Measurements from ENCODE around the gene ZNF554.
"Not testable (repeated sequence)": the region's sequence is repeated elsewhere in the genome, so short reads cannot be mapped to it uniquely, and the experiment has no call there.

ZNF554 gene

DNA sequence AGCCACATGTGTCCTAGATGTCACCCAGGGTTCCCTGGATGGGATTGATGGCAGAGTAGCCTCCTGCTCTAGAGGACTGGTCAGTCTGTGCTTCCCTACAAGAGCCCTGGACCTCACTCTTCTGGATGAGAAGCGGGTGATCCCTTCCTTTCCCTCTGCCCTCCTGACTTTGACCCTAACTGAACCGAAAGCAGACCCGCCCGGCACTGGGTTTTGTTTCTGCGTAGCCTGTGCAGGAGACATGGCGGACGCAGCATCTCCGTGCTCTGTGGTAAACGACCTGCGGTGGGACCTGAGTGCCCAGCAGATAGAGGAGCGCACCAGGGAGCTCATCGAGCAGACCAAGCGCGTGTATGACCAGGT lies 29.5 kb upstream of the ZNF554 start:
- no peak for DNase-seq
- intact Hi-C loops (cut with DNase I), result no loop called here

DNA sequence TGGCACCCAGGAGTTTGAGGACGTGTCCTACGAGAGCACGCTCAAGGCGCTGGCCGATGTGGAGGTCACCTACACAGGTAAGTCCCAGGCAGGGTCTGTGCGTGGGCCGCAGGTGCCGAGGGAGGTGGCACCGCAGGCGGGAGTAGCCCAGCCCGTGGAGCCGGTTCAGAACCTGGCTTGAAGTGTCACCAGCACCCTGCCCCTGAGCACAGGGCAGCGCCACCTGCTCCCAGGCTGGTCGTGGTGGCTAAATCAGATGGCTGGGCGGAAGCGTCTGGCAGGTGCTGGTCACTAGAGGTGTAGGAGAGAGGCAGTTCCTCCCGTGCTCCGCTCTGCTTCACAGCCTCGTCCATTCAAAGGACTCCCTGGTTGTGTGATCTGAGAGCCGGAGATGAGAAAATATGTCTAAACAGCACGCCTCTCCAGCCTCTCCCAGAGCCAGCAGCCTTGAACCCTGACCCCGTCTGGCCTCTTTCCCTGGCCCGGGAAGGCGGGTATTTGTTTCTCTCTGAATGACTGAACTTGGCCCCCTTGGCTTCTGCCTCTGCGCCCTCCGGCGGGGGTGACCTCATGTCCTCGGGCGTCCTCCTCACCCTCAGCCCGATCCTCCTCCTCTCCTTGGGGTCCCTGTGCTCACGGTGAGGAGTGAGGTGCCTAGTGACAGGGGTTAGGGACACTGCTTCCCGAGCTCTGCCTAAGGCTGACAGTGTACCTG lies 29.0 kb upstream of the ZNF554 start:
- DNase-seq, result no peak
- intact Hi-C loops (cut with DNase I), result no loop called here

DNA sequence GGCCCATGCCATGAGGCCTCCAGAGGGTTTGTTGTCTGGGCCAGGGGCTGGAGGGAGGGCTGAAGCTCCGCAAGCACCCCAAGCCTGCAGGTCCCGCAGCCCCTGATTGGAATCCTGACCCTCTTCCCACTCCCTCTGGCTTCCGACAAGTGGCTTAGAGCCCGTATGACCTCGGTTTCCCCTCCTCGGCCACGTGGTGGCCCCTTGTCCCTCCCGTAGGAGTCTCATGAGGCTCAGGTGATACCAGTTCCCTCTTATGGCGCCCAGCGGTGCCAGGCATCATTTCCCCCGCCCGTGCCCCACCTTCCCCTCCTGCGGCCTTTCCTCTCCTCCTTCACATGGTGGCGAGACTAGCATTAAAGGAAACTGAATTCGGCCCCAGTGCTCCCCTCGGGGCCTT lies 28.2 kb upstream of the ZNF554 start:
- DNase-seq, result no peak
- intact Hi-C loops (cut with DNase I), result no loop called here

DNA sequence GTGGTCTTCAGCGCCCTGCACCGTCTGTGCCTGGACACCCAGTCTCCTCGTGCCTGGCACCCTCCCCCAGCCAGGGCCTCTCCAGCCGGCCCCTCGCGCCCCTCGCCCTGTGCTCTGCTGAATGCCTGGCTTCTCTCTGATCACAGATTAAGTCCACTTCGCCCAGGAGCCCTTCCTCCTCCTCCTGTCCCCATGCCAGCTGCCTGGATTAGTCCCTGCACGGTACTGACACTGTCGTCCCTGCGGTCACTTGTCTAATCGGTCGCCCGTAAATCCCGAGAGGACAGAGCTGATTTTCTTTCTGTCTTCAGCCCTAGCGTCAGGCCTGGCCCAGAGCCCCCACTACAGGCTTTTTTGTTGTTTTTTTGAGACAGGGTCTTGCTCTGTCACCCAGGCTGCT lies 27.8 kb upstream of the ZNF554 start:
- intact Hi-C loops (cut with DNase I), result no loop called here
- DNase-seq, result no peak

DNA sequence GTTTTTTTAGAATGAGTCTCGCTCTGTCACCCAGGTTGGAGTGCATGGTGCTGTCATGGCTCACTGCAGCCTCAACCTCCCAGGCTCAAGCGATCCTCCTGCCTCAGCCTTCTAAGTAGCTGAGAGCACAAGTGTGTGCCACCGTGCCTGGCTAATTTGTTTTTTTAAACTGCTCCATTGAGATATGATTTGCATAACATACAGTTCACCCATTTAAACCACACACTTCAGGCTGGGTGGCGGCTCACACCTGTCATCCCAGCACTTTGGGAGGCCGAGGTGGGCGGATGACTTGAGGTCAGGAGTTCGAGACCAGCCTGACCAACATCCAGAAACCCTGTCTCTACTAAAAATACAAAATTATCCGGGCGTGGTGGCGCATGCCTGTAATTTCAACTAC lies 27.0 kb upstream of the ZNF554 start:
- intact Hi-C loops (cut with DNase I); DNase-seq: not testable (repeated sequence)

DNA sequence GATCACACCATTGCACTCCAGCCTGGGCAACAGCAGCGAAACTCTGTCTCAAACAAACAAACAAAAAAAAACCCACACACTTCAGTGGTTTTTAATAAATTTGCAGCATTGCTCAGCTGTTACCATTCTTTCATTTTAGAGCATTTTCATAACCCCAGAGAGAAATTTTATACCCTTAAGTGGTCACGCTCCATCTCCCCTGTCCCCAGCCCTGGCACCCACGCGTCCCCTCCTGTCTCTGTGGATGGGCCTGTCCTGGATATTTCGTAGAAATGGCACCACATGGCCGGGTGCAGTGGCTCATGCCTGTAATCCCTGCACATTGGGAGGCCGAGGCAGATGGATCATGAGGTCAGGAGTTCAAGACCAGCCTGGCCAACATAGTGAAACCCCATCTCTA lies 26.5 kb upstream of the ZNF554 start:
- no peak for DNase-seq
- intact Hi-C loops (cut with DNase I), result no loop called here

DNA sequence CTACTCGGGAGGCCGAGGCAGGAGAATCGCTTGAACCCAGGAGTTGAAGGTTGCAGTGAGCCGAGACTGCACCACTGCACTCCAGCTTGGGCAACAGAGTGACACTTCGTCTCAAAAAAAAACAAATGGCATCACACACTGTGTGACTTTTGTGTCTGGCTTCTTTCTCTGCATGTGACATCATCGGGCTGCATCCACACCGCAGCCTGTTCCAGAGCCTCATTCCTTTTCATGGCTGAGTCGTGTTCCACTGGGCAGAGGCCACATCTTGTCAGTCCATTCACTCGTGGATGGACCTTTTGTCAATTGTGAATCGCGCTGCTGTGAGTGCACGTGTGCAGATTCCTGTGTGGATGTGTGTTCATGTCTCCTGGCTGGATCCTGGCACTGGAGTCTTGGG lies 26.1 kb upstream of the ZNF554 start:
- no peak for DNase-seq
- intact Hi-C loops (cut with DNase I), result no loop called here

DNA sequence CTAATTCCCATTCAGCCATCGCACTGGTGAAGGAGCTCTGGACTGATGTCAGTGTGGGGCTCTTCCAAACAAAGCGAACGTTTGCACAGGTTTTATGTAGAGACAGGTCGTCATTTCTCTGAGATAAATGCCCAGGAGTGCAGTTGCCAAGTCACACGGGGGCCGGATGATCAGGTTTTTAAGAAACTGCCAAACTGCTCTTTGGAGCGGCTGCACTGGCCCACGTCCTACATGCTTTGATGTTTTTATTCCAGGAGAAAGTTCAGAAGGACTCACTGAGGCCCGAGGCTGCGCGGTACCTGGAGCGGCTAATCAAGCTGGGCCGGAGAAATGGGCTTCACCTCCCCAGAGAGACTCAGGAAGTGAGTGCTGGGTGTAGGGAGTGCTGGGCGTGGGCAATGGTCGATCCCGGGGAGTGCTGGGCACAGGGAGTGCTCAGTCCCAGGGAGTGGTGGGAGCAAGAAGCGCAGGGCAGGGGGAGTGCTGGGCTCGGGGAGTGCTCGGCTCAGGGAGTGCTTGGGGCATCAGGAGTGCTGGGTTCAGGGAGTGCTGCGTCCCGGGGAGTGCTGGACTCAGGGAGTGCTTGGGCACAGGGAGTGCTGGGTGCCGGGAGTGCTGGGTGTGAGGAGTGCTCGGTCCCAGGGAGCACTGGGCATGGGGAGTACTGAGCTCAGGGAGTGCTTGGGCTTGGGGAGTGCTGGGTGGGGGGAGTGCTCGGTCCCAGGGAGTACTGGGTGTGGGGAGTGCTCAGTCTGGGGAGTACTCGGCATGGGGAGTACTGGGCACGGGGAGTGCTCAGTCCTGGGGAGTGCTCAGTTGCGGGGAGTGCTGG lies 23.6 kb upstream of the ZNF554 start:
- no peak for DNase-seq
- intact Hi-C loops (cut with DNase I), result no loop called here

DNA sequence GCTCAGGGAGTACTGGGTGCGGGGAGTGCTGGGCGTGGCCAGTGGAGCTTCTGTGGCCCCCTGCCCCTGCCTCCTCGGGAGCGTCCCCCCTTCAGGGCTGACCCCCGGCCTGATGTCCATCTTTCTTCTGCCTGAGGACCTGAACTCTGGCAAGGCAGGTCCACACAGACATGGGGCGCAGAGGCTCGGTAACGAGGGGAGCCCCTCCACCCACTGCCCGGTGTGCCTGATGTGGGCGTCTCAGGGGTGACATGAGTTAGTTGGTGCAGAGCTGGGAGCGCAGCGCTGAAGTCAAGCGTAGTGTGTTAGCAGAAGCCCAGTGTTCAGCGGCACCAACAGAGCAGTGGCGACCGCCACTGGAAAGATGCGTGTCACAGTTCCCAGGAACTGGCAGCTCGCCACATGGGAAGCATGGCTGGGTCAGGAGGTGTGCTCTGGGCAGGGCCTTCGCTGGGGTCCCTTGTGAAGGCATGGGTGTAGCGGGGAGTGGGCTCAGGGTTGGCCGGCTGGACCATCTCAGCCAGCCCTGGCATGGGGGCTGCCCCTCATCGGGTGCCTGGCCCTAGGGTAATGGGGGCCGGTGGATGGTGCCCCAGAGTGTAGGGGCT lies 22.9 kb upstream of the ZNF554 start:
- DNase-seq, result no peak
- intact Hi-C loops (cut with DNase I), result no loop called here

DNA sequence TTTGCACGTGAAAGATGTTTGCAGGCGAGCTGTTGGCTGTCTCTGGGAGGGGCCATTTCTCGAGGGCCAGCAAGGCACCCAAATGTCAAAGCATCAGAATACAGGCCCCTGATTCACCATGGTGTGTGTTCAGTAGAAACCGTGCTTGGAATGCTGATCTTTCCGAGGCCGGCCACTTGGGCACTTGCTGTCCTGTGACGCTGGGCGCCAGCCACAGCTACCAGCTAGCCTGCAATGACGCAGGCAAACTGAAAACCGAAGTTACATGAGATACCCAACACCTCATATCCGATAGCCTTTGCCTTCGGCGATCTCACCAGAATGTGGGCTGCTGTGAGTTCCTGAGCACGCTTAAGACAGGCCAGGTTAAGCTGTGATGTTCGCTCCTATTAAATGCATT lies 22.4 kb upstream of the ZNF554 start:
- intact Hi-C loops (cut with DNase I), result no loop called here
- DNase-seq, result no peak

DNA sequence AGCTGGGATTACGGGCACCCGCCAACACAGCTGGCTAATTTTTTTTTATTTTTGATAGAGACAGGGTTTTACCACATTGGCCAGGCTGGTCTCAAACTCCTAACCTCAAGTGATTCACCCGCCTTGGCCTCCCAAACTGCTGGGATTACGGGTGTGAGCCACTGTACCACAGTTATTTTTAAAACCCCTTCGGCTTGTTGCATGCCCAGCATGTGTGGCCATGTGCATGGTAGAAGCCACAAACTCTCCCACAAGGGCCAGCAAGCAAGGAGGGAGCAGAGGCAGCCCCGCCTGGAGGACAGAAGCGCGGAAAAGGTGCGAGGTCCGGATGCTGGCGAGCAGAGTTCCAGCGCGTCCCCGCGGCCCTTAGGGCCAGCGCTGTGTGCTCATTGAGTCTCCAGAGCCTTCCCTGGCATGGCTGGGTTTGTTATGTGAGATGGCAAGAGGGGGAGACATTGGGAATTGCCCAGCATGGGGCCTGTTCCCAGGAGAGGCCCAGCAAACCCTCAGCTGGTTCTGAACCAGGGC lies 21.4 kb upstream of the ZNF554 start:
- intact Hi-C loops (cut with DNase I), result no loop called here

DNA sequence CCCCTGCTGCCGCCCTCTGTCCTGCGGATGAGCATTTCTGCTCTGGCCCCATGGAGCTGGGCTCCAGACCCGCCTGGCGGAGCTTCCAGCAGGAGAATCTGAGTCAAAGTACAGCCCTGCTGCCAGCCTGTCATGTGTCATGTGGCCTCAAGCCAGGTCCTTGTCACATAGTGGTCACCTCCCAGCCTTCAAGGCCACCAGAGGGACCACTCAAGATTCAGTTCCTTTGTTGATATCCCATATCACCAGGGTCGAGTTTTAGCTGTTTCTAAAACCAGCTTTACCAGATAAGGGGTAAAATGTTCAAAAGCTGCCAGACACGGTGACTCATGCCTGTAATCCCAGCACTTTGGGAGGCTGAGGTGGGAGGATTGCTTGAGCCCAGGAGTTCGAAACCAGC lies 20.9 kb upstream of the ZNF554 start:
- intact Hi-C loops (cut with DNase I), result no loop called here
- DNase-seq, result peak in 1 of 10 donors; percentile 42

More for the DNA sequence above, 21.4 kb upstream of the ZNF554 start:
- DNase-seq, result no peak

DNA sequence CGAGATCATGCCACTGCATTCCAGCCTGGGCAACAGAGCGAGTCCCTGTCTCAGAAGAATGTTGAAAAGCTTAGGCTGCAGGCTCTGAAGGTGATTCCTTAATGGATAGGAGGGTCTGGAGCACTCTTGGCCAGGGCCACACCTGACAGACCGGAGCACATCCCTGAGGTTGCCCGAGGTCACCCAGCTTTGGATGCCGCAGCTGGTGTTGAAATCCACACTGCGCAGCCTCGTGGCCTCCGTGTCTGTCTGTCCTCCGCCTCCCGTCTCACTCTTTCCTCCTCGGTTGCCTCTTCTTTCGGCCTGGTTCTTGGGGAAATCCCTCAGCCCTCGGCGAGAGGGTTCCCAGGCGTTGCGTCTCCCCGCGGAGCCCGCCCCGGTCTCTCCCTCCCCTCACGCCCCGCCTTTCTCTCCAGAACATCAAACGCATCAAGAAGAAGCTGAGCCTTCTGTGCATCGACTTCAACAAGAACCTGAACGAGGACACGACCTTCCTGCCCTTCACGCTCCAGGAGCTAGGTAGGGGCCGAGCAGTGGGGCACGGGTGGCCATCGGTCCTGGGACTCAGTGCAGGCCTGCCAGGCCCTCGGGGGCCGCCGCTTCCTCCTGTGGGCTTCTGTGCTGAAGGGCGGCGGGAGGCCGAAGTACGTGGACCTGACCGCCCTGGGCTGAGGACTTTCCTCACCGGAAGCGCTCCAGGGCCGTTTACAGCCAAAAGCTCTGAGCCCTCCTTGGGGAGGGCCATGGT lies 20.2 kb upstream of the ZNF554 start:
- intact Hi-C loops (cut with DNase I), result no loop called here
- peak in 1 of 10 donors; percentile 64 for DNase-seq

DNA sequence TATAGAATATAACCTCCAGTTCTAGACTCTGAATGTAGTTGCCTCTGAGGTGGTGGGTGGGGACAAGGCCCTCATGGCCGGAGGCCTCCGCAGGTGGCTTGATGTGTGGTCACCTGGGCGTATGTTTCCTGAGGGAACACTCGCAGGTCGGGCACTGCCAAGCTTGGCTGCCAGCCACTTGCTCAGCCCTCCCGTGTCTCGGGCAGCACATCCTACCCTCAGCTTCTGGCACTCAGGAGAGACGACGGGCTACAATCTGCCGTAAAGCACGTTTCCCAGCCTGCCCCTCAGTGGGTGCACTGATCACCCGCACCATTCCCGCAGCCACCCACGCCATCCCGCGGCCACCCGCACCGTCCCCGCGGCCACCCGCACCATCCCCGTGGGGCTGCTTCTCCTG lies 19.2 kb upstream of the ZNF554 start:
- DNase-seq, result peak in 1 of 10 donors; percentile 65
- intact Hi-C loops (cut with DNase I), result no loop called here

DNA sequence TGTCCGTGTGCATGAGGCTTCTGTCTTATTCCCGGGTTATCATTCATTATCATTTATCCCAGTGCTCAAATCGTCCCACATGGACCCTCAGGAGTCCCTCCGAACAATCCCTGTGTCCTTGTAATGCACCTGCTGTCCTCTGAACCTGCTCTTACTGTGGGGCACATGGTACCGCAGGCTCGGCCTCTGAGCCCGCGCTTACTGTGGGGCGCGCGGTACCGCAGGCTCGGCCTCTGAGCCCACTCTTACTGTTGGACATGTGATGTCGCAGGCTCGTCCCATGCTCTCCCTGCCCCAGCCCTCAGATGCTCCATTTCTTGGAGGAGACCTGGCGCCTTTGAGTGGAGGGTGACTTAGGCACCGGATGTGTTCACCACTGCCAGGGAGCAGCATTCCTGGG lies 16.8 kb upstream of the ZNF554 start:
- intact Hi-C loops (cut with DNase I), result no loop called here
- no peak for DNase-seq

DNA sequence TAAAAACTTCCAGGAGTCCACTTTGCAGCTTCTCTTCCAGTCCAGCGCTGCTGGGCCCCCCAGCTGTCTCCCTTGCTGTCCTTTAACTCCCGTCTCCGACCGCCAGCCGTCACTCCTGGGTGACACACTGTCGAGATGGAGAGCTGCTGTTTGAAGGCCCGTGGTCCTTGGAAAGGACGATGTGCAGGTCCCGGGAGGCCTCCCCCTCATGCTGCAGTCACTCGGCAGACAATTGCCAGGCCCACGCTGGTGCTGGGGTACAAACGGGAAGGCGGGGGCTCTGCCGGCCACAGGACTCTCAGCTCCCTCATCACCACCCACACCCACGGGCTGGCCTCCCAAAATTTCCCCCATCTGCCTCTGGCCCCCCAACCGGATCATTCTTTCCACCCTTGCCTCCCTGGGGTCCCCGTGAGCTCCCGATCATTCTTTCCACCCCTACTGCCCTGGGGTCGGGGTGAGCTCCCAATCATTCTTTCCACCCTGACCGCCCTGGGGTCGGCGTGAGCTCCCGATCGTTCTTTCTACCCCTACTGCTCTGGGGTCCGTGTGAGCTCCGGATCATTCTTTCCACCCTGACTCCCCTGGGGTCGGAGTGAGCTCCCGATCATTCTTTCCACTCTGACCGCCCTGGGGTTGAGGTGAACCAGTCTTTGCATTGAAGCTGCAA lies 16.0 kb upstream of the ZNF554 start:
- peak in 2 of 10 donors; percentile 30 to 53 for DNase-seq
- intact Hi-C loops (cut with DNase I), result no loop called here

DNA sequence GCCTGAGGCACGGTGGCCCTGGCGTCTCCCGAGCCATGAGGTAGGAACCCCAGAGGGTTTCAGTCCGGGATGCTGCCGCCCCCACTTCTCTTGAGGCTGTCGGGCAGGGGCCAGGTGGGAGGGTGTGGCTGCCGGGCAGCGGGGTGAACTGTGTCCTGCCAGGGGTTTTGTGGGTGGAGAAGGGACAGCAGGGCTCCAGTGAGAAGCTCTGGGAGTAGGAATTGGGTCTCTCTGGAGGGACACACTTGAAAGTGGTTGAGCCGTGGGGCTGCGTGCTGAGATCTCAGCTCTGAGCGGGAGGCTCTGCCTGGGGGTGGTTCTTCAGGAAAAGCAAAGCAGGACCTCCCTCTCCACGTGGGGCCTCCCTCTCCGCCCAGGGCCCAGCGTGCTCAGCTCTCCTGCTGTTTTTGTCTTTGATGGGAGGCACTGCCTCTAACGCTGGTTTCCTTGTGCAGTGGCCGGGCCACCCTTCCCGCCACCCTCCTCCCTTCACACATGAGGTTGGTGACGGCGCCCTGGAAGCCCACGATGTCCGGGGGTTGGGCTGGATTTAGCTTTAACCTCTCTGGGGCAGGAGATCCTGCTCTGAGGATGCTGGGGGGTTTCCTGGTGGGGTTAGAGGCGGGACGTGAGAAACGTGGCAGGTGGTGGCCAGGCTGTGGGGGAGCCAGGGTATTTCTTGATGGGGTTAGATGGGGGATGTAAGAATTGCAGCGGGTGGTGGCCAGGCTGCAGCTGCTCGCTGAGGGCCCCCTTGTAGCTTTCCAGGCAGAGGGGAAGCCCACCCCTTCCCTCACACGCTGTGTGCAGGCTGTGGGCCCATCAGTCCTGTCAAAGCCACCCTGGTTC lies 15.3 kb upstream of the ZNF554 start:
- intact Hi-C loops (cut with DNase I), result no loop called here
- peak in 2 of 10 donors; percentile 63 to 83 for DNase-seq

DNA sequence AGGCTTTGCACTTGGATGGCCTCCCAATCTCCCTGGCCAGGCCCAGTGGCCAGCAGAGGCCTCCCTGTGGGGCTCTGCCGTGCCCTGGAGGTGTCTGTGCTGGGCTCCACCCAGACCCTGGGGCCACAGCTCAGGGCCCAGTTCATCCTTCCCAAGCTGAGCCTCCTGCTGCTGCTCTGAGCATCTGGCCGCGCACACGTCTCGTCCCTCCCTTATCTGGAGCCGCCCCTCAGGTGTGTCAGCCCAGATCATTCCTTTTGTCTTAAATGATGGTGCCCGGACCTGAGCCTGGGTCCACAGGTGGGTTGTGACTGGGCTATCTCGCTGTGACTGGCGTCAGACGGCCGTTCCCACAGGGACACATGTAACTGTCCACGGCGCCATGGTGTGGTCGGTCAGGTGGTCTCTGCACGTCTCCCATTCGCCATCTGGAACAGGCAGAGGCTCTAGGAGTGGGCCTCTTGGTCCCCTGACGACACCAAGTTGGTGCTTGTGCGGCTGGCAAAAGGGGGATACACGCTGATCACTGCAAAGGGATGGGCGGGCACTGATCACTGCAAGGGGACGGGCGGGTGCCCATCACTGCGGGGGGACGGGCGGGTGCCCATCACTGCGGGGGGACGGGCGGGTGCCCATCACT lies 14.3 kb upstream of the ZNF554 start:
- DNase-seq, result no peak
- intact Hi-C loops (cut with DNase I), result no loop called here
